GM12864 (cell line): ENCODE data around the gene TMEM248.
"Not testable (repeated sequence)": the region's sequence is repeated elsewhere in the genome, so short reads cannot be mapped to it uniquely, and the experiment has no call there.

Experiments used
- DNase-seq: peaks from one replicate; pipeline ENCODE4 v3.0.0-alpha.2; 2011; ENCODE audit warnings: low read depth
- H3K4me3 ChIP-seq: 2 replicates; pipeline ENCODE4 v1.5.1; 2011; ENCODE audit warnings: mild to moderate bottlenecking, low read depth, low read length, control low read depth
- CTCF ChIP-seq: IDR thresholded peaks from 2 replicates; pipeline ENCODE4 v1.5.1; 2011; ENCODE audit warnings: low read depth, mild to moderate bottlenecking, moderate library complexity, low read length, control low read depth, inconsistent platforms; ENCODE audit errors: missing control alignments

The TMEM248 gene

GRCh38 chr7:67000601-67001258 lies 79.7 kb downstream of the TMEM248 start:
- H3K4me3 ChIP-seq, DNase-seq: not testable (repeated sequence)

- H3K4me3 ChIP-seq, DNase-seq: not testable (repeated sequence)
Measured at GRCh38 chr7:67004145-67004544, 83.1 kb downstream of the TMEM248 start.

DNA sequence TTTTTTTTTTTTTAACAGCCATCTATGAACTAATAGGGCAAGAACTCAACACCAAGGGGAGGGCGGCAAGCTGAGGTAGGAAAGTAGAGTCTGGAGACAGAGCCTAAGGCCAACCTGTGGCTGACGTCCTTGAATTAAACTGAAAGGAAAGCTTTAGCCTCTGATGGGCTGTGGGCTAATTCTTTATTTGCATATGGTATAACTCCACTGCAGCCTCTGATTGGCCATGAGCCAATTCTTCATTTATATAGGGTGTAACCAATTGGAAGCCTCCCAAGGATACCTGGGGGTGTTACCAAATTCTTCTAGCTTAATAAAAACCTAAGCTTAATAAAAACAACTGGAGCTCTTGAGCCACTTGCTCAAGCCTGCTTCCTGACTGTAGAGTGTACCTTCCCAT lies 85.9 kb downstream of the TMEM248 start:
- DNase-seq: no peak
- H3K4me3 ChIP-seq: no peak overlapping the region
- TF ChIP-seq CTCF: no peak
